Islet precursor cell (in vitro differentiated cells): ENCODE measurements around the gene CNST.
A peak's percentile ranks its signal among the peaks of the same experiment; 100 is the strongest.

Experiments used
- DNase-seq: peaks from one replicate; pipeline ENCODE4 v3.0.0-alpha.2; 2018

CNST gene, protein sequence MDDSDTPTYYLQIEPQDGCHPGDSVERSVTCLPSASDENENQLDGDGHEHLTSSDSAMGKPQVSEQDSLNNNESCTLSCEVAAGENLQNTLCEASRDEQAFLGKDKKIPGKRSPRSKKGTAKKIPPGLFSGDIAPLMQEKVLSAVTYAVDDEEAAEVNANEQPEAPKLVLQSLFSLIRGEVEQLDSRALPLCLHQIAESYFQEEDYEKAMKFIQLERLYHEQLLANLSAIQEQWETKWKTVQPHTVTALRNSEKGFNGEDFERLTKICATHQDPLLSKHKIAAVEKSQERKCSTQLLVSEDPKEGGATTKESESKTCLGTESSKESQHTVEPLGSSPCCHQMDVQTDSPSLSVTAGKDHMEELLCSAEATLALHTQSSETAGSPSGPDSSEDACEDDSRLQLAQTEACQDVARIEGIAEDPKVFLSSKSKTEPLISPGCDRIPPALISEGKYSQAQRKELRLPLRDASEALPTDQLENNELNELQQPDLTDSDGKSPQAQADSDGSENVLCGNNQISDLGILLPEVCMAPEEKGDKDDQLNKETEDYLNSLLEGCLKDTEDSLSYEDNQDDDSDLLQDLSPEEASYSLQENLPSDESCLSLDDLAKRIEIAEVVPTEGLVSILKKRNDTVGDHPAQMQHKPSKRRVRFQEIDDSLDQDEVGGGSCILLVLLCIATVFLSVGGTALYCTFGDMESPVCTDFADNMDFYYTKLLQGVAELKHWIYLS

DNA sequence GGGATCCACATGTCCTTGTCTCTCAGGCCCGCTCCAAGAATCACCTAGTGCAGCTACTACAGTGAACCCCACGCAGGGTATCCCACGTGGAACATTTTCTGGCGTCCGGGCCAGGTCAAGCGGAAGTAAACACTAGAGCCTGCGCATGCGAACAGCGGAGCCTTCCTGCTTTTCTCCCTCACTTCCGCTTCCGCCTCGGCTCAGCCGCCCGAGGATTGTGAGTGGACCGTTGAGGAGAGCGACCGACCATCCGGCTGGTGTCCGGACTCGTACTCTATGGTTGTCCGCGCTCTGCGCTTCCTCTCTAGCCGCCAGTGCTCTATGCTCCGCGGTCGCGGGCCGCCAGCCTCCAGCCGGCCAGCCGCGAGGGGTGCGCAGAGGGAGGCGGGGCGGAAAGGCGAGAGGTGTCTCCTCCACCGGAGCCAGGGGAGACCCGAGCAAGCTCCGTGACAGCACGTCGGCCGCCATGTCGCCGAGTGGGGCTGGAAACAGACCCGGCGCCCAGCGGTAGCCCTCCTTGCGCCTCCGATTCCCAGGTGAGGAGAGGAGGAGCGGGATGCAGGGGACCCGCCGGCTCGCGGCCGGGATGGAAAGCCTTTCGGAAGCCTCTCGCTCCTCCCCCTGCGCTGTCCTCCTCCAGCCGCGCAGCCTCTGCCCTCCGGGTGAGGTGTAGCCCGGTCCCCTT, at the start of gene CNST, which contains the start of gene TFB2M:
Gene CNST, plus strand, starts transcription at position 329 of the 685 bp plus-strand sequence. CDS start 25,107 bp downstream, outside the sequence.
Gene TFB2M, minus strand, starts transcription at position 134 of the 685 bp plus-strand sequence. Its CDS starts 123 bp downstream, at position 11.
- DNase-seq, result peak; percentile 99

GRCh38 chr1:246517391-246517790, 48.9 kb upstream of the CNST start:
- peak; percentile 32 for DNase-seq

GRCh38 chr1:246518456-246519205, 47.6 kb upstream of the CNST start:
- peak; percentile 42 for DNase-seq

- no peak for DNase-seq
Measured at GRCh38 chr1:246519514-246519913, 46.7 kb upstream of the CNST start.

DNA sequence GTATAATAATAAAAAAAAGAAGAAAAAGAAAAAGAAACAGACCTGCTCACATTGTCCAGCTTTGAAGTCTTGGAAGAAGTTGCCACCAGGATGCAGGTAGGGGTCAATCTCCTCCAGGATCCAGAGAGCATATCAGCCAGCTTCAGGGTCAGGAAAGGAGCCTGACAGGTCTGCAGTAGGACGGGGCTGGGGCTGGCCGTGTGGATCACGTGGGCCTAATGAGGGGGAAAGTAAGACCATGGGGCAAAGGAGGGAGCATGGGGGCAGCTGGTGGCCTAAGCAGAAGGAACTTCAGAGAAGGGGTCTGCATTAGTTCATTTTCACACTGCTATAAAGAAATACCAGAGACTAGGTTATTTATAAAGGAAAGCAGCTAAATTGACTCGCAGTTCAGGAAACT, 39.9 kb upstream of the CNST start:
- peak; percentile 34 for DNase-seq

DNA sequence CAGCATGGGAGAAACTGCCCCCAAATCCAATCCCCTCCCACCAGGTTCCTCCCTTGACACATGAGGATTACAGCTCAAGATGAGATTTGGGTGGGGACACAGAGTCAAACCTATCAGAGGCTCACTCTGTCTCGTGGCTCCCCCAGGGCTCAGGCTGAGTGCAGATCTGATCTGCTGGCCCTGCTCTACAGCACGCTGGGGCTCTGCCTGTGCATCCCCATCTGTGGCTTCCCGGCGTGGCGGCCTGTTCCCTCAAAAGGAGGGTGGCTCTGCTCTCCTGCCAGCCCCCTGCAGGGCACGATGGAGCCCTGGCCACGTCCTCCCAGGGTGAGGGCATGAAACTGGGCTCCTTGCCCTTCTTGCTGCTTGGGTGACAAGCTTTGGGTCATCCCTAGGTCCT, 39.3 kb upstream of the CNST start:
- DNase-seq, result peak; percentile 49

- DNase-seq, result peak; percentile 50
Measured at GRCh38 chr1:246527402-246528088, 38.7 kb upstream of the CNST start.

GRCh38 chr1:246528933-246529731, 37.1 kb upstream of the CNST start:
- DNase-seq, result peak; percentile 29

- no peak for DNase-seq
Measured at GRCh38 chr1:246530482-246530881, 35.8 kb upstream of the CNST start.

DNA sequence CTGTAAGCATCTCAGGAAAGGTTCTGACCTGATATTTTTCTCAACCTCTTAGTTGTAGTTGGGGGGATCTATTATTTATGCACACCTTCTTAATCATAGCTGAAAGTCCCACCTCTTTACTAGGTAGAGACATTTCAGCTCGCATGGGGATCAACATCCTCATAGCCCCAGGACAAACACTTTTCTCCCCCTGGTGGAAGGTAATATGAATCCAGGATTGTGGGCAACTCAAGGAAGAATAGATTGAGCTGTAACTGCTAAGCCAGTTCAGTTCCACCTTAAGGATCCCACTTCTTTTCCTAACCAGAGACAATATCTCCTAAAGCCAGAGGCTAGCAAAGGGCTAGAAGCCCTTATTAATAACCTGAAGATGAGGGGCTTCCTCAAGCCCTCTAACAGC, 33.7 kb upstream of the CNST start:
- no peak for DNase-seq

DNA sequence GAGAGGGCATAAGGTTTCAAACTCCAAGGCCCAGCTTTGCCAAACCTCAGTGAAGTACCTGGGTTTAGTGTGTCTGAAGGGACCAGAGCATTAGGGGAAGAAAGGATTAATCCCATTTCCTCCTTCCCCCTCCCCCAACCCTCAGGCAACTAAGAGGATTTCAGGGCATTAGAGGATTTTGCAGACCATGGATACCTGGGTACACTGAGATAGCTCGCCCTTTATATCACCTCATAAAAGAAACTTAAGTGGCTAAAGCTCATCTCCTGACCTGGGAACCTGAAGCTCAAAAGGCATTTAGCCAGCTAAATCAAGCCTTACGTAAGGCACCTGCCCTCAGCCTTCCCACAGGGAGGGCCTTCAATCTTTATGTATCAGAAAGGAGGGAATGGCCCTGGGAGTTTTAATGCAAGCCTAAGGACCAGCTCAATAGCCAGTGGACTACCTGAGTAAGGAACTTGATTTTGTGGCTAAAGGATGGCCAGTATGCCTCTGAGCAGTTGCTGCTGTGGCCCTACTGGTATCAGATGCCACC, 32.8 kb upstream of the CNST start:
- DNase-seq, result no peak

- peak; percentile 28 for DNase-seq
Measured at GRCh38 chr1:246534114-246534513, 32.1 kb upstream of the CNST start.

- DNase-seq, result no peak
Measured at GRCh38 chr1:246537441-246537840, 28.8 kb upstream of the CNST start.

DNA sequence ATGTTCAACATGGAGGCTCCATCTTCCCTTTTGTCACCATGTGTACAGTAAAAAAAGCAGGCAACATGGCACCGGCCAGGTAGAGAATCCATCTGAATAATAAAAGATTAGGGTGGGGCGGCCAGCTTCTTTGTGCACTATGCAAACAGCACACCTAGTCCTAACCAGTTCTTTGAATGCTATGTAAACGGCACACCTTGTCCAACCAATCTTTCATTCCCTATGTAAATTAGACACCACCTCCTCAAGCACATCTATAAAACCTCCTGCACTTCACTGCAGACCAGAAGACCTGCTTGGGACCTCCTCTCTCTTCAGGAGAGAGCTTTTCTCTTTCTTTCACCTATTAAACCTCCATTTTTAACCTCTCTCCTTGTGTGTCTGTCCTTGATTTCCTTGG, 28.4 kb upstream of the CNST start:
- DNase-seq, result no peak

DNA sequence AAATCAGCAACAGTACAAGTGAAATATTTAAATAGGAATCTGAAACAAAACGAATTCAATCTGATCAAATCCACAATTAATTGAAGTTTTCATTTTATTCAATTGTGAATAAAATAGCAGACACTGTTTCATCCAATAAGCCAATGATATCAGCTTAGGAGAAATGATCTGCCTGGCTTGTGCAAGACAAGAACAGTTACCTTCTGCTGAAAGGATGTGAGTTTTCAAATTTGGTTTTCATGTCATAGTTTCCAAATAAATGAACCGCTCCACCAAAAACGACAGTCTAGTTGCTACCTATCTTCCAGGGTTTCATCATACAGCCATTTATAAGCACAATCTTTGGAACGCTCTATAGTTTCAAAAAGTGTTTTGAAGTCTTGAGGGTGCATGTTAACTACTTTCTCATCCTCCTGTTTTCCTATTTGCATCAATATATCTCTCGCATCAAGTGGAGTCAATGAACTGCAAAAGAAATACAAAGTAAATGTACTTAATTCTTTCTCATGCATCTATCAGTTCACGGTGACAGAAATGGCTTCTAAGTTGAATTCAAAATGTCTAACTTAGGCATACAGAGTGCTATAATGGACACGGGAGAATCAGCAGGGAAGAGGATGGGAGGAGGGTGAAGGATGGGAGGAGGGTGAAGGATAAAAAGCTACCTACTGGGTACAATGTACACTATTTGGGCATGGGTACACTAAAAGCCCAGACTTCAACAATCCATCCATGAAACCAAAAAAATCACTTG, 25.3 kb upstream of the CNST start:
- no peak for DNase-seq

GRCh38 chr1:246544001-246544400, 22.3 kb upstream of the CNST start:
- DNase-seq, result no peak

GRCh38 chr1:246549665-246550064, 16.6 kb upstream of the CNST start:
- no peak for DNase-seq

DNA sequence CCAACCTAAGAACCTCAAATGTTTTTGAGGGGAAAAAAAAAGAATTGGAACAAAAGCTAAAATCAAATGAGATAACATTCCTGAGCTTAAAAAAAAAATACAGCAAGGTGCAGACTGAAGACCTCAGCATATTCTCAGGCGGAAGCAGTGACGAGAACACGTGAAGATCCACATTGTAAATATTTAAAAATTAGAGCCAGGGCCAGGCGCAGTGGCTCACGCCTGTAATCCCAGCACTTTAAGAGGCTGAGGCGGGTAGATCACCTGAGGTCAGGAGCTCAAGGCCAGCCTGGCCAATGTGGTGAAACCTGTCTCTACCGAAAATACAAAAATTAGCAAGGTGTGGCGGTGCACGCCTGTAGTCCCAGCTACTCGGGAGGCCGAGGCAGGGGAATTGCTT, 15.9 kb upstream of the CNST start:
- no peak for DNase-seq

DNA sequence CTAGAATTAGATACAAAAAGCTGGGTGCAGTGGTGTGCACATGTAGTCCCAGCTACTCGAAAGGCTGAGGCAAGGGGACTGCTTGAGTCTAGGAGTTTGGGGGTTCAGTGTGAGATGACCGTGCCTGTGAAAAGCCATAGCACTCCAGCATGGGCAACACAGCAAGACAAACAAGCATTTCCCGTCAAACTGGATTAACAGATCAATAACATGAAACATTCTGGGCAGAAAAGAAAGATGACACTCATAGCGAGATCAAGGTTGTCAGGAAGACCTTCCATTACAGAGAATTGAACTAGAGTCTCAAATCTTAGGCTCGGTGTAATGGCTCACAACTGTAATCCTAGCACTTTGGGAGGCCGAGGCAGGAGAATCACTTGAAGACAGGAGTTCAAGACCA, 14.1 kb upstream of the CNST start:
- no peak for DNase-seq

DNA sequence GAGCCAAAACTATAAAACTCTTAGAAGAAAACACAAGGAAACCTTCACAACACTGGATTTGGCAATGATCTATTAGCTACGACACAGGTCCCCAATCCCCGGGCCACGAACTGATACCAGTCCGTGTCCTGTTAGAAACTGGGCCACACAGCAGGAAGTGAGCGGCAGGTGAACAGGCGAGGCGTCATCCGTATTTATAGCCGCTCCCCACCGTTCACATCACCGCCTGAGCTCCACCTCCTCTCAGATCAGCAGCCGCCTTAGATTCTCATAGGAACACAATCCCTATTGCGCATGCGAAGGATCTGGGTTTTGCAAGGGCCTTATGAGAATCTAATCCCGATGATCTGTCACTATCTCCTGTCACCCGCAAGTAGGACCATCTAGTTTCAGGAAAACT, 12.1 kb upstream of the CNST start:
- DNase-seq, result no peak
